GM12878 (cell line): ENCODE measurements around the gene COQ5.

Source experiments
- EZH2 ChIP-seq: IDR thresholded peaks from 2 replicates; pipeline ENCODE4 v1.6.1; 2012; ENCODE audit warnings: low read depth, mild to moderate bottlenecking, control low read depth, inconsistent platforms, low read length, borderline replicate concordance; ENCODE audit not compliant: control insufficient read depth
- MYC ChIP-seq: IDR thresholded peaks from 2 replicates; pipeline ENCODE4 v1.6.1; 2011; ENCODE audit warnings: mild to moderate bottlenecking, low read length, moderate library complexity, inconsistent platforms; ENCODE audit not compliant: insufficient read depth, insufficient replicate concordance, insufficient read length, severe bottlenecking
- POLR2A ChIP-seq: IDR thresholded peaks from 2 replicates; pipeline ENCODE4 v1.6.1; 2011; ENCODE audit warnings: low read depth, mild to moderate bottlenecking, low read length
- POLR2AphosphoS5 ChIP-seq: IDR thresholded peaks from 2 replicates; pipeline ENCODE4 v1.6.1; 2011; ENCODE audit warnings: mild to moderate bottlenecking, low read length, inconsistent platforms
- WRNIP1 ChIP-seq: IDR thresholded peaks from 2 replicates; pipeline ENCODE4 v1.6.1; 2011; ENCODE audit warnings: low read depth, low read length, improper control_type of control experiment, borderline replicate concordance
- YY1 ChIP-seq: IDR thresholded peaks from 2 replicates; pipeline ENCODE4 v1.6.1; 2011; ENCODE audit warnings: low read depth, mild to moderate bottlenecking, low read length
- ZNF217 ChIP-seq: fragments of 450-650 bp; IDR thresholded peaks from 2 replicates; pipeline ENCODE4 v1.6.1; 2017; ENCODE audit warnings: antibody characterized with exemption, mild to moderate bottlenecking
- TF ChIP-seq, protein P1 (sequence below), 3 experiments: IDR thresholded peaks in 2 of 3; conservative IDR thresholded peaks in 1 of 3; 2 replicates each; pipeline ENCODE4 v1.5.1; 2011; ENCODE audit warnings: low read depth in 3 of 3, low read length in 3 of 3, mild to moderate bottlenecking in 3 of 3, control low read depth in 2 of 3, moderate library complexity in 2 of 3, inconsistent platforms in 1 of 3, mixed read lengths in 1 of 3; ENCODE audit not compliant: control insufficient read depth in 2 of 3, insufficient read depth in 1 of 3; ENCODE audit errors: extremely low read depth in 1 of 3

DNA sequence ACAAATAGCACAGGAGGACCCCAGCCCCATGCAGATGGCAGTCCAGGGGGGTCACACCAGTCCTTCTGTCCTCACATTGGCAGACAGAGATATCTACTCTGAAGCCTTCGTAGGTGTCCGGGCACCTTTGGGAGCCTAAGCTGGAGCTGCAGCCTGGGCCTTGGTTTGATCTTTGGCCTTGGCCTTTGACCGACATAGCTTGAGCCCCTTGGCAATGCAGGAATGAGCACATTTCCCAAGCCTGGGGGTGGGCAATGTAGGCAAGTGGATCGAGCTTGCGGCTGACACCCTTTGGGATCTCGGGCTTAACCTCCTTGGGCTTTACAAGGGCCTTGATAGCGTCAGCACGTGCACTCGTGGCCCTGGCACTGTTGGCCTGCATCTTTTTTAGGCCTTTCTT is 6.4 kb downstream of the COQ5 start:
- TF ChIP-seq YY1 (no peak), EZH2 (no peak), POLR2AphosphoS5 (no peak), ZNF217 (no peak), WRNIP1 (no peak), MYC (no peak), POLR2A (no peak)
- TF ChIP-seq, protein P1, sequence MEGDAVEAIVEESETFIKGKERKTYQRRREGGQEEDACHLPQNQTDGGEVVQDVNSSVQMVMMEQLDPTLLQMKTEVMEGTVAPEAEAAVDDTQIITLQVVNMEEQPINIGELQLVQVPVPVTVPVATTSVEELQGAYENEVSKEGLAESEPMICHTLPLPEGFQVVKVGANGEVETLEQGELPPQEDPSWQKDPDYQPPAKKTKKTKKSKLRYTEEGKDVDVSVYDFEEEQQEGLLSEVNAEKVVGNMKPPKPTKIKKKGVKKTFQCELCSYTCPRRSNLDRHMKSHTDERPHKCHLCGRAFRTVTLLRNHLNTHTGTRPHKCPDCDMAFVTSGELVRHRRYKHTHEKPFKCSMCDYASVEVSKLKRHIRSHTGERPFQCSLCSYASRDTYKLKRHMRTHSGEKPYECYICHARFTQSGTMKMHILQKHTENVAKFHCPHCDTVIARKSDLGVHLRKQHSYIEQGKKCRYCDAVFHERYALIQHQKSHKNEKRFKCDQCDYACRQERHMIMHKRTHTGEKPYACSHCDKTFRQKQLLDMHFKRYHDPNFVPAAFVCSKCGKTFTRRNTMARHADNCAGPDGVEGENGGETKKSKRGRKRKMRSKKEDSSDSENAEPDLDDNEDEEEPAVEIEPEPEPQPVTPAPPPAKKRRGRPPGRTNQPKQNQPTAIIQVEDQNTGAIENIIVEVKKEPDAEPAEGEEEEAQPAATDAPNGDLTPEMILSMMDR (IDR thresholded peaks at IDR 0.05 in 2 of 3, conservative IDR thresholded peaks at IDR 0.05 in 1 of 3; ENCODE audit: control insufficient read depth in 2 of 3, extremely low read depth in 1 of 3, insufficient read depth in 1 of 3, low read depth in 3 of 3, low read length in 3 of 3): no peak
